ENCODE data around the gene FAM131B. TPM values are rescaled to one million over a fixed set of nuclear protein-coding genes. Genes with fewer than 3 reads are reported as not detected.
"Not testable (repeated sequence)": the region's sequence is repeated elsewhere in the genome, so short reads cannot be mapped to it uniquely, and the experiment has no call there.

Gene FAM131B
- total and polyA plus RNA-seq, 9 of the 15 experiments (the other 6 are each of a cell fraction or from before 2014, with no cell fraction given): 0.03 to 0.04 TPM; not detected in 7

GRCh38 chr7:143405173-143406001, 42.9 kb upstream of the FAM131B start (continued):
- TF ChIP-seq ATF4 (CRISPR knock-in tag; IDR thresholded peaks at IDR 0.05): no peak
- no peak for TF ChIP-seq HMG20B (CRISPR knock-in tag; IDR thresholded peaks at IDR 0.05)
- no peak for TF ChIP-seq POLR2AphosphoS2 (IDR thresholded peaks at IDR 0.05; ENCODE audit: low read length)

- peaks cover 63 to 80% of the 10 kb centered on the region in 2 experiments for H3K27me3 ChIP-seq (ENCODE audit: control insufficient read depth in 2 of 2, insufficient read depth in 2 of 2, low read length in 2 of 2)
- intact Hi-C loops (cut with micrococcal nuclease); in situ Hi-C loops (cut with MboI); BruUV-seq (replicated peaks); H3K27ac ChIP-seq (ENCODE audit: extremely low read depth, low read depth, low read length); H2AFZ ChIP-seq (ENCODE audit: low read depth, low read length); H4K20me1 ChIP-seq (replicated peaks; ENCODE audit: control insufficient read depth, insufficient read depth, low read length); DNase-seq (ENCODE audit: extremely low read depth in 1 of 4, low spot score in 3 of 4); ATAC-seq; H3K9me1 ChIP-seq (ENCODE audit: control insufficient read depth, insufficient read depth, low read length); H3K9me3 ChIP-seq (replicated peaks; ENCODE audit: control insufficient read depth, insufficient read depth, low read depth, low read length); FAIRE-seq; H3K79me2 ChIP-seq (ENCODE audit: control insufficient read depth, insufficient read depth, low read length); H3K36me3 ChIP-seq (ENCODE audit: control insufficient read depth, insufficient read depth, low read length); CTCF ChIA-PET (ENCODE audit: low intra/inter-chr PET ratio); H3K9ac ChIP-seq (ENCODE audit: insufficient read depth in 1 of 2, low read depth in 2 of 2, low read length in 2 of 2); H3K4me3 ChIP-seq; H3K4me2 ChIP-seq (ENCODE audit: insufficient read depth, low read length): not testable (repeated sequence)
- POLR2A ChIA-PET: interaction anchor here (0.5 to 10.7 kb wide), 3 partner anchors 10 to 88 kb away, joined by 3 to 131 read pairs (median 11); no protein-coding TSS in a partner anchor
- H3K4me1 ChIP-seq (replicated peaks in 1 of 2; ENCODE audit: control insufficient read depth in 2 of 2, insufficient read depth in 2 of 2, low read length in 2 of 2): peaks cover 0 to 10% of the 10 kb centered on the region in 2 experiments; a peak in 3 of 5 replicates
- WGBS (ENCODE audit: insufficient coverage, low coverage, missing lambda C conversion rate): 1% methylated on average over 4 of the region's 4 CpGs
Measured at GRCh38 chr7:143402233-143402632, 39.7 kb upstream of the FAM131B start.
